GM18511 (cell line): ENCODE data around the gene GIPC2.

Experiments used
- ATAC-seq: cut with Tn5 transposase; IDR thresholded peaks from one replicate; pipeline ENCODE4 v1.9.1; 2021; ENCODE audit warnings: mild to moderate bottlenecking, moderate library complexity; ENCODE audit not compliant: unreplicated experiment

Gene GIPC2

DNA sequence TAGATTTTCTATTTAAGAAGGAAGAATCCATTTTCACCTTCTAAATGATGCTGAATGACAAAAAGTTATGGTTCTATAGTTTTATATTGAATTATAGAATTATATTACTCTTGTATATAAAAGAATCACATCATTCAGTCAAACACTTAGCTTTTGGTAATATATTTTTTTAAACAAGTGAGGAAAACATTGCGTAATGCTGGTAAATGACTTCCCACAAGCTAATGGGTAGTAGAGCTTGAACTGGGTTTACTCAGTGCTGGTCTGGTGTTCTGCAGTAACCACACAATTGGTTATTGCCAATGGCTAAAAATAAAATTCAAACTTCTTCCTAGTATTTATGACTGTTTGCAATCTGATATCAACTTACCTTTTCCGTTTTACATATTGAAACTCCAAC lies 10.6 kb upstream of the GIPC2 start:
- no peak for ATAC-seq

- no peak for ATAC-seq
These were observed 9.3 kb upstream of the GIPC2 start for GRCh38 chr1:78036450-78036849.

- no peak for ATAC-seq
These were observed 7.7 kb upstream of the GIPC2 start for GRCh38 chr1:78038071-78038470.

GRCh38 chr1:78038491-78038939 lies 7.3 kb upstream of the GIPC2 start:
- no peak for ATAC-seq

DNA sequence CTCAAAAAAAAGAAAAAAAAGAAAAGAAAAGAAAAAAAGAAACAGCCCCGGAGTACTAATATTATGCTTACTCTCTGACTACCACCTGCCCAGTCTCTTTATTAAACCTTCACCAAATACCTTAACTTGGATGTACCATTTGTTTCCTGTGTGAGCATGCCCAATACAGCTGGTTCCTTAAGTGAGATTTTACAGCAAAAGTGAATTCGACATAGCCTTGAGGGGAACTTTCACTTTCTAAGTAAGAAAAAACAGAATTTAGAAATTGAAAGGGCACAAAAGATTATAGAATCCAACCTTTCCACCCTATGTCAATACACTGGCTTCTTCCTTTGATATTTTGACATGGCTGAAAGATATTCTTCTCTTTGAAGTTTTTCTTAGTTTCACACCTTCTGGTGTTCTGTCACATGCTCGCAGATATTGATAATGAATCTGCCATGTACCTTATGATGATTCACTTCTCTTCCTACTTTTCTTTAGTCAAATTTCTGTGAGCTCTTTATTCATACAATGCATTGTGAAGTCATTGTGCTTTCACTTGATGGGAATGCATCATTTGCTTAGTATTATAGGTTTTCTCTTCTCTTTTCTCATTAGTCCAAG lies 5.2 kb upstream of the GIPC2 start:
- ATAC-seq, result no peak

DNA sequence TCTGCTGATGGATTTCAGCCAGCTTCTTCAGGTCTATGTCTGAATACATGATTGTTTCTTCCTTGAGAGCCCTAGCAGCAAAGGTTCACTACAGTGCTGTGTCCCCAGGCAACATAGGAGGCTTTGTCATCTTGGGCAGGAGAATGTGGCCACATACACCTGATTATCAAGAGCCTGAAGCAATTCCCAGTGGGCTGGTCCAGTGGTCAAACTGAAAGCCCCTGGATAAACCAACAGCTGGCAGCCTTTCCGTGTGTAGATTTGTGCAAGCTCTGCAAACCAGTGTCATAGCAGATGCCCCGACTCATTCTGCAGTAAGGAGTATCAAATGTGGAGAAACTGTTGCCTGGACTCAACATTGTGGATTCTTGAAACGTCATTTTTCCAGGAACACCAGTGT lies 2.3 kb upstream of the GIPC2 start:
- no peak for ATAC-seq

- no peak for ATAC-seq
These were observed 787 bp upstream of the GIPC2 start for GRCh38 chr1:78044796-78045562.

- ATAC-seq, result peak; percentile 19
These were observed 222 bp upstream of the GIPC2 start for GRCh38 chr1:78045563-78045925.

GRCh38 chr1:78047106-78047505 lies 1.3 kb downstream of the GIPC2 start:
- ATAC-seq, result no peak

GRCh38 chr1:78047631-78048030 lies 1.9 kb downstream of the GIPC2 start:
- no peak for ATAC-seq

DNA sequence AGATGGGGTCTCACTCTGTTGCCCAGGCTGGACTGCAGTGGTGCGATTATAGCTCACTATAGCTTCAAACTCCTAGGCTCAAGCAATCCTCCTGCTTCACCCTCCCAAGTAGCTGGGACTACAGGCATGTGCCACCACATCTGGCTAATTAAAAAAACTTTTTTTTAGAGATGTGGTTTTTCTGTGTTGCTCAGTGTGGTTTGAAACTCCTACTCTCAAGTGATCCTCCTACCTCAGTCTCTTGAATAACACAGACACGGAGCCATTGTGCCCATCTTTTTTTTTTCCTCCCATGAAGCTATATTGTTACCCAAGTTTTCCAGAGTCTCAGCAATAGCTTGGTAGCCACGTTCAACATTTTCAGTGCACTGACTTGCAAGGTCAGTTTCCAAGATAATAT lies 2.7 kb downstream of the GIPC2 start:
- no peak for ATAC-seq

DNA sequence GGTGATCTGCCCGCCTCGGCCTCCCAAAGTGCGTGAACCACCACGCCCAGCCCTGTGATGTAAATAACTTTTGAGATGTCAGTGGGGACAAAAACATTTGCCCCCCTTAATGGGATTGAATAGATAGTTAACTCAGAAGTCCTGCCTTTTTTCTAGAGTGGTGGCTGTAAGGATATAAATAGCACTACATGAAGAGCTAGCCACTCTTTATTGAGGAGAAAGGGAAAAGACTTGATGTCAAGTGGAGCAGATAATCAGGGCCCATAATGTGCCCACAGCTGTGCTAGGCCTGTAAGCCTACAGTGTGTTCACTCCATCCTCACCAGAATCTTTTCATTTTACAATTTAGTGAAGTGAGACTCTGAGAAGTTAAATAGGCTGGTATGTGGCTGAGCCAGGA lies 3.6 kb downstream of the GIPC2 start:
- no peak for ATAC-seq

- no peak for ATAC-seq
These were observed 5.2 kb downstream of the GIPC2 start for GRCh38 chr1:78051005-78051404.

DNA sequence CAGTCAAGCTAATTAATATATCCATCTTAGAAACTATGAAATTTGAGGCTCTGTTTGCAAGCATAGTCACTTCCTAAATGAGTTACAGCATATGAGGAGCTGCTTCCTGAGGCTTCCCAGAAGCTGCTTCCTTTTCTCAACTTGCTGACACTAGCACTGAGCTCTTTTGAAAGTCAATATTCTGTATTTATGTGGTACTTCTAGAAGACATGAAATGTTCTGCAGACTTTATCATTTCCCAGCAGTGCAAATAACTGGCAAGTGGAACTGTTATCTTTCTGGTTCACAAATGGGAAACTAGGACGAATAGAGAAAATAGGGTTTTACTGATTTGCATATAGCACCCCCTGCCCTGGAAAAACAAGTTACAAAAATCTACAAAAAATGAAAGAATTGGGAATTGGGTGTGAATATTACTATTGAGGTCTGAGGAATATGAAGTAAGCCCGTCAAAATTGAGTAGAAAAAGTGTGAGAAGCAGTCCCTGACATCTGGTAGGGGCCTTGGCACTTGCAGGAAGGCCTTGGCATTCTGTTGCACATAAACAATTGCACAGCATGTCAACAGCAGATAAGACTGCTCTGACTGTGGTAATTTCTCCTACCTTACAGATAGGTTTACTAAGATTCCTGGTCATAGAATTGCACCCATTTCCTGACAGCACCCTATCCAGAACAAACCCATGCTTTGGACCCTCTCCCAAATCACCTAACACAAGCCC lies 7.1 kb downstream of the GIPC2 start:
- ATAC-seq, result no peak

DNA sequence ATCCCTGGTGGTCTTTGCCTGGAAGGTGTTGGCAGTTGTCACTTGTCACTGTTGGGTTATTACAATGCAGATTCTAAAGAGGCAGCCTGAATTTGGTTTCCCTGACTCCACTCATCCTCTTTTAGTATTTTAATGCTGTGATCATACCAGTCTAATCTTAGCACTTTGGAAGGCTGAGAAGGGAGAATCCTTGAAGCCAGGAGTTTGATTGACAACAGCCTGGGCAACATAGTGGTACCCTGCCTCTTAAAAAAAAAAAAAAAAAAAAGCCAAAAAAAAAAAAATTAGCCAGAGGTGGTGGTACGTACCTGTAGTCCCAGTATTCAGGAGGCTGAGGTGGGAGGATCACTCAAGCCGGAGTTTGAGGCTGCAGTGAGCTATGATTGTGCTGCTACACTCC lies 7.7 kb downstream of the GIPC2 start:
- no peak for ATAC-seq

GRCh38 chr1:78054559-78054958 lies 8.8 kb downstream of the GIPC2 start:
- no peak for ATAC-seq

DNA sequence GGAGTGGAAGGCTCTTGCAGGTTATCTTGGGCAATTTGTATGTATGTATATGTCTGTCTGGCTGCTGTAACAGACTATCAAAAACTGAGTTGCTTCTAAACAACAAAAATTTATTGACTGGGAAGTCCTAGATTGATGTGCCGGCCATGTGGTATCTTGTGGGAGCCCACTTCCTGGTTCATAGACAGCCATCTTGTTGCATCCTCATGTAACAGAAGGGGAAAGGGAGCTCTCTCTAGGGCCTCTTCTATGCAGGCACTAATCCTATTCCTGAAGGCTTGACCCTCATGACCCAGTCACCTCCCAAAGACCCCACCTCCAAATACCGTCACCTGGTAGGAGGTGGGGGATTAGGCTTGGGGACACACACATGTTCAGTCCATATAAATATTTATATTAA lies 9.2 kb downstream of the GIPC2 start:
- ATAC-seq, result no peak

- ATAC-seq, result no peak
These were observed 9.9 kb downstream of the GIPC2 start for GRCh38 chr1:78055565-78056132.

- no peak for ATAC-seq
These were observed 12.9 kb downstream of the GIPC2 start for GRCh38 chr1:78058670-78059069.

GRCh38 chr1:78060857-78061563 lies 15.2 kb downstream of the GIPC2 start:
- ATAC-seq, result peak; percentile 92
